ENCODE results near the gene PCSK2. TPM values are rescaled to one million over a fixed set of nuclear protein-coding genes. Genes with fewer than 3 reads are reported as not detected.

The PCSK2 gene
- polyA plus RNA-seq, 3 donors, result not detected

GRCh38 chr20:17501701-17502100, 274.9 kb downstream of the PCSK2 start:
- H3K79me2 ChIP-seq (ENCODE audit: insufficient read depth, low read length), result no peaks in the 10 kb centered on the region
- peaks cover 15 to 20% of the 10 kb centered on the region in 2 donors for H3K4me1 ChIP-seq (ENCODE audit: control insufficient read depth in 1 of 2, insufficient read depth in 2 of 2, low read length in 2 of 2)
- H3K4me3 ChIP-seq (replicated peaks in 1 of 3; ENCODE audit: low read depth in 2 of 3, low read length in 3 of 3), result no peak overlapping the region
- no peak overlapping the region for H3K4me3 Mint-ChIP-seq
- no peaks in the 10 kb centered on the region for H3K27me3 ChIP-seq (ENCODE audit: control insufficient read depth in 2 of 2, insufficient read depth in 2 of 2, low read length in 2 of 2)
- H3K9me3 ChIP-seq (replicated peaks in 1 of 2; ENCODE audit: control insufficient read depth in 1 of 2, insufficient read depth in 1 of 2, low read length in 2 of 2), result no peaks in the 10 kb centered on the region
- H3K27me3 Mint-ChIP-seq (ENCODE audit: low read depth in 3 of 3), result peaks cover 2 to 9% (median 9%) of the 10 kb centered on the region in 3 donors
- H3K36me3 ChIP-seq (replicated peaks in 1 of 2; ENCODE audit: control insufficient read depth in 1 of 2, insufficient read depth in 2 of 2, low read length in 2 of 2), result no peaks in the 10 kb centered on the region
- H2AFZ ChIP-seq (ENCODE audit: insufficient read depth, low read depth, low read length, poor library complexity, severe bottlenecking), result no peak overlapping the region
- H3K27ac Mint-ChIP-seq, result no peak overlapping the region
- H3K4me1 Mint-ChIP-seq, result peaks cover 17% of the 10 kb centered on the region
- peaks cover 0 to 2% (median 0%) of the 10 kb centered on the region in 7 donors for H3K9me3 Mint-ChIP-seq
- H3K27ac ChIP-seq (ENCODE audit: low read depth in 1 of 2, low read length in 2 of 2), result no peak overlapping the region
- H3K36me3 Mint-ChIP-seq, result no peaks in the 10 kb centered on the region
- no peak overlapping the region for H3K4me2 ChIP-seq (replicated peaks; ENCODE audit: extremely low read depth, low read length, poor library complexity, severe bottlenecking)
- H4K20me1 ChIP-seq (ENCODE audit: insufficient read depth, low read length), result no peaks in the 10 kb centered on the region
- no peak for DNase-seq
- intact Hi-C loops (cut with micrococcal nuclease), result loop anchor here in 1 of 2 donors (5.0 to 10.0 kb wide), 4 partner anchors 113 to 773 kb away; no protein-coding TSS in a partner anchor
- 95% methylated on average over 8 of the region's 9 CpGs for WGBS (ENCODE audit: insufficient coverage)
- H3K9ac ChIP-seq (ENCODE audit: insufficient read depth, low read length, poor library complexity, severe bottlenecking), result no peak overlapping the region
- TF ChIP-seq CTCF (IDR thresholded peaks at IDR 0.05), result no peak

- Mint-ChIP-seq H3K4me3 (no peak overlapping the region), H3K27me3 (ENCODE audit: low read depth in 3 of 3) (peaks cover 2 to 9% (median 8%) of the 10 kb centered on the region in 3 donors)
These were observed 275.3 kb downstream of the PCSK2 start for GRCh38 chr20:17502105-17502504.

More at GRCh38 chr20:17502105-17502504, 275.3 kb downstream of the PCSK2 start:
- no peak overlapping the region for H2AFZ ChIP-seq (ENCODE audit: insufficient read depth, low read depth, low read length, poor library complexity, severe bottlenecking)
- H3K9ac ChIP-seq (ENCODE audit: insufficient read depth, low read length, poor library complexity, severe bottlenecking), result no peak overlapping the region
- no peaks in the 10 kb centered on the region for H3K36me3 ChIP-seq (replicated peaks in 1 of 2; ENCODE audit: control insufficient read depth in 1 of 2, insufficient read depth in 2 of 2, low read length in 2 of 2)
- no peak overlapping the region for H3K4me2 ChIP-seq (replicated peaks; ENCODE audit: extremely low read depth, low read length, poor library complexity, severe bottlenecking)
- TF ChIP-seq CTCF (IDR thresholded peaks at IDR 0.05), result no peak
- no peaks in the 10 kb centered on the region for H3K27me3 ChIP-seq (ENCODE audit: control insufficient read depth in 2 of 2, insufficient read depth in 2 of 2, low read length in 2 of 2)
- peaks cover 0 to 2% (median 0%) of the 10 kb centered on the region in 7 donors for H3K9me3 Mint-ChIP-seq
- H3K27ac Mint-ChIP-seq, result no peak overlapping the region
- H3K27ac ChIP-seq (ENCODE audit: low read depth in 1 of 2, low read length in 2 of 2), result no peak overlapping the region
- no peaks in the 10 kb centered on the region for H3K79me2 ChIP-seq (ENCODE audit: insufficient read depth, low read length)
- H4K20me1 ChIP-seq (ENCODE audit: insufficient read depth, low read length), result no peaks in the 10 kb centered on the region
- H3K4me3 ChIP-seq (replicated peaks in 1 of 3; ENCODE audit: low read depth in 2 of 3, low read length in 3 of 3), result no peak overlapping the region
- DNase-seq, result no peak
- peaks cover 17% of the 10 kb centered on the region for H3K4me1 Mint-ChIP-seq
- H3K4me1 ChIP-seq (ENCODE audit: control insufficient read depth in 1 of 2, insufficient read depth in 2 of 2, low read length in 2 of 2), result peaks cover 15 to 20% of the 10 kb centered on the region in 2 donors
- intact Hi-C loops (cut with micrococcal nuclease), result loop anchor here in 1 of 2 donors (5.0 to 10.0 kb wide), 4 partner anchors 113 to 773 kb away; no protein-coding TSS in a partner anchor
- no peaks in the 10 kb centered on the region for H3K9me3 ChIP-seq (replicated peaks in 1 of 2; ENCODE audit: control insufficient read depth in 1 of 2, insufficient read depth in 1 of 2, low read length in 2 of 2)
- 100% methylated on average over 3 of the region's 4 CpGs for WGBS (ENCODE audit: insufficient coverage)
- no peaks in the 10 kb centered on the region for H3K36me3 Mint-ChIP-seq

Measured in CD14-positive monocyte (primary cell).